ENCODE measurements around the gene ETS1.

The ETS1 gene

GRCh38 chr11:128497776-128498095 is 89.6 kb downstream of the ETS1 start:
- DNase-seq: no peak

- DNase-seq: no peak
These were observed 90.1 kb downstream of the ETS1 start for GRCh38 chr11:128497061-128497775.

- DNase-seq: no peak
These were observed 90.7 kb downstream of the ETS1 start for GRCh38 chr11:128496692-128497060.

GRCh38 chr11:128496249-128496648 is 91.1 kb downstream of the ETS1 start:
- DNase-seq: no peak

- DNase-seq: no peak
These were observed 92.7 kb downstream of the ETS1 start for GRCh38 chr11:128494418-128495332.

GRCh38 chr11:128493570-128493965 is 93.8 kb downstream of the ETS1 start:
- DNase-seq: no peak

- DNase-seq: peak; percentile 61
These were observed 94.3 kb downstream of the ETS1 start for GRCh38 chr11:128492903-128493569.

- DNase-seq: no peak
These were observed 94.9 kb downstream of the ETS1 start for GRCh38 chr11:128492461-128492860.

GRCh38 chr11:128491195-128491936 is 96.0 kb downstream of the ETS1 start:
- no peak for DNase-seq

GRCh38 chr11:128490092-128490491 is 97.3 kb downstream of the ETS1 start:
- no peak for DNase-seq

GRCh38 chr11:128488471-128488870 is 98.9 kb downstream of the ETS1 start:
- no peak for DNase-seq

- DNase-seq: no peak
These were observed 99.4 kb downstream of the ETS1 start for GRCh38 chr11:128487978-128488377.

- no peak for DNase-seq
These were observed 103.2 kb downstream of the ETS1 start for GRCh38 chr11:128484172-128484571.

- DNase-seq: peak; percentile 81
These were observed 104.1 kb downstream of the ETS1 start for GRCh38 chr11:128483211-128483788.

GRCh38 chr11:128482512-128483191 is 104.7 kb downstream of the ETS1 start:
- peak; percentile 78 for DNase-seq

- DNase-seq: no peak
These were observed 105.3 kb downstream of the ETS1 start for GRCh38 chr11:128482092-128482491.

GRCh38 chr11:128481135-128481534 is 106.2 kb downstream of the ETS1 start:
- no peak for DNase-seq

- no peak for DNase-seq
These were observed 106.7 kb downstream of the ETS1 start for GRCh38 chr11:128480665-128481064.

- DNase-seq: no peak
These were observed 107.3 kb downstream of the ETS1 start for GRCh38 chr11:128480066-128480465.

- DNase-seq: no peak
These were observed 108.2 kb downstream of the ETS1 start for GRCh38 chr11:128479144-128479543.

- no peak for DNase-seq
These were observed 109.1 kb downstream of the ETS1 start for GRCh38 chr11:128478305-128478704.

- no peak for DNase-seq
These were observed 109.5 kb downstream of the ETS1 start for GRCh38 chr11:128477811-128478210.
